Uterus (tissue), 2 donors: ENCODE results near the gene XKR7.

Experiments
- POLR2A ChIP-seq, 2 donors: fragments of 450-650 bp; IDR thresholded peaks; one replicate each; pipeline ENCODE4 v1.6.1; 2016; ENCODE audit warnings: antibody characterized with exemption in 2 of 2, mild to moderate bottlenecking in 1 of 2, moderate library complexity in 1 of 2
- TF ChIP-seq, protein P1 (sequence below), 4 experiments: fragments of 200-600 bp in 2 of 4; fragments of 450-650 bp in 2 of 4; sonication (generic) in 2 of 4; IDR thresholded peaks; one replicate each; pipeline ENCODE4 v1.5.1; 2016 to 2019; ENCODE audit warnings: antibody characterized with exemption in 4 of 4, mild to moderate bottlenecking in 2 of 4, moderate library complexity in 1 of 4

DNA sequence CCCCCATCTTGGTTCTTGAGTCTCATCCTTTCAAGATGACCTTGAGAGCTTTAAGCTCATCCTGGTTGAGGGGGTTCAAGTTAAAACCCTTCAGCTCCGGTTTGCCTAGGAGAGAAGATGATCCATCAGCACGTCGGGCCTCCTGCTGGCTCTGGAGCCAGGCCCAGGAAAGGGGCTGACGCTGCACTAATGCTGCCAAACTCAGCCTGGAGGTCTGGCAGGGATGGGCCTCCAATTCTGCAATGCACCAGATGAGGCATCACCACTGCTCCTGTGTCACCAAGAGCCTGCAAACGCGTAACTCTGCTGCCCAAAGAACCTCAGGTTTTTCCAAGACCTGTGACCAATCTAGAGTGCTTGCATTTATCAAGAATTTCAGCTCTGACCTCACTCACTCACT is 22.2 kb upstream of the XKR7 start:
- TF ChIP-seq, protein P1, sequence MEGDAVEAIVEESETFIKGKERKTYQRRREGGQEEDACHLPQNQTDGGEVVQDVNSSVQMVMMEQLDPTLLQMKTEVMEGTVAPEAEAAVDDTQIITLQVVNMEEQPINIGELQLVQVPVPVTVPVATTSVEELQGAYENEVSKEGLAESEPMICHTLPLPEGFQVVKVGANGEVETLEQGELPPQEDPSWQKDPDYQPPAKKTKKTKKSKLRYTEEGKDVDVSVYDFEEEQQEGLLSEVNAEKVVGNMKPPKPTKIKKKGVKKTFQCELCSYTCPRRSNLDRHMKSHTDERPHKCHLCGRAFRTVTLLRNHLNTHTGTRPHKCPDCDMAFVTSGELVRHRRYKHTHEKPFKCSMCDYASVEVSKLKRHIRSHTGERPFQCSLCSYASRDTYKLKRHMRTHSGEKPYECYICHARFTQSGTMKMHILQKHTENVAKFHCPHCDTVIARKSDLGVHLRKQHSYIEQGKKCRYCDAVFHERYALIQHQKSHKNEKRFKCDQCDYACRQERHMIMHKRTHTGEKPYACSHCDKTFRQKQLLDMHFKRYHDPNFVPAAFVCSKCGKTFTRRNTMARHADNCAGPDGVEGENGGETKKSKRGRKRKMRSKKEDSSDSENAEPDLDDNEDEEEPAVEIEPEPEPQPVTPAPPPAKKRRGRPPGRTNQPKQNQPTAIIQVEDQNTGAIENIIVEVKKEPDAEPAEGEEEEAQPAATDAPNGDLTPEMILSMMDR (IDR thresholded peaks at IDR 0.05), result no peak
- no peak for TF ChIP-seq POLR2A (IDR thresholded peaks at IDR 0.05)
